B cell (primary cell): Measurements from ENCODE around the gene PREP.

Experiments
- EZH2 ChIP-seq: IDR thresholded peaks from 2 replicates; pipeline ENCODE4 v1.6.1; 2012; ENCODE audit warnings: borderline replicate concordance, low read depth, mild to moderate bottlenecking, moderate library complexity, low read length; ENCODE audit not compliant: insufficient read depth, poor library complexity, severe bottlenecking
- TF ChIP-seq, protein P1 (sequence below): fragments of 200-600 bp; IDR thresholded peaks from one replicate; pipeline ENCODE4 v1.8.0; 2022; ENCODE audit warnings: antibody characterized with exemption, mild to moderate bottlenecking

DNA sequence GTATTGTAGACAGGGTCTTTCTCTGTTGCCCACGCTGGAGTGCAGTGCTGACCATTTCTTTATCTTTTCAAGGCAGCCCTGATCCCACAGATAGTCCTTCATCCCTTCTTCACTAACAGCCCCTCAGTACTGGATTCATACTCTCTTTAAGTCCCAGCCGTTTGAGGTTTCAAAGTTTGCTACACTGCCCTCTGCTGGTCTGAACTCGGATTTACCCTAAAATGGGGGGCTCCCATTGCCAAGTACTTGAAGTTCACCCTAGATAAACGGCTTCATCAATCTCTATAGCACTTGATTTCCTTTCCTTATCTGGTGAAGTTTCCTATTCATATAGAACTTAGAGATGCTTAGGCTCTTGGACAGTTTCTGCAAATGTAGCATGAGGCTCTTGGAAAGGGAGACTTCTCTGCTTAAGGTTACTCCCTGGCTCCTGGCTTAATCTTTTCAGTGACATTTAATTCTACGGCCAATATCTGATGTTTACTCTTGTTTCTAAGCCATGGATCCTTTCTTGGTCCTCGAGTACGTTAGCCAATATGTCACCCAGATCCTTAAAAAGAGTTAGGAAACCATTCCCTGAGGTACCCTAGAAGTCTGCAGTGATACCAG lies 21.4 kb upstream of the PREP start:
- TF ChIP-seq, protein P1, sequence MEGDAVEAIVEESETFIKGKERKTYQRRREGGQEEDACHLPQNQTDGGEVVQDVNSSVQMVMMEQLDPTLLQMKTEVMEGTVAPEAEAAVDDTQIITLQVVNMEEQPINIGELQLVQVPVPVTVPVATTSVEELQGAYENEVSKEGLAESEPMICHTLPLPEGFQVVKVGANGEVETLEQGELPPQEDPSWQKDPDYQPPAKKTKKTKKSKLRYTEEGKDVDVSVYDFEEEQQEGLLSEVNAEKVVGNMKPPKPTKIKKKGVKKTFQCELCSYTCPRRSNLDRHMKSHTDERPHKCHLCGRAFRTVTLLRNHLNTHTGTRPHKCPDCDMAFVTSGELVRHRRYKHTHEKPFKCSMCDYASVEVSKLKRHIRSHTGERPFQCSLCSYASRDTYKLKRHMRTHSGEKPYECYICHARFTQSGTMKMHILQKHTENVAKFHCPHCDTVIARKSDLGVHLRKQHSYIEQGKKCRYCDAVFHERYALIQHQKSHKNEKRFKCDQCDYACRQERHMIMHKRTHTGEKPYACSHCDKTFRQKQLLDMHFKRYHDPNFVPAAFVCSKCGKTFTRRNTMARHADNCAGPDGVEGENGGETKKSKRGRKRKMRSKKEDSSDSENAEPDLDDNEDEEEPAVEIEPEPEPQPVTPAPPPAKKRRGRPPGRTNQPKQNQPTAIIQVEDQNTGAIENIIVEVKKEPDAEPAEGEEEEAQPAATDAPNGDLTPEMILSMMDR = peak; percentile 86
- no peak for TF ChIP-seq EZH2
